K562 (cell line): ENCODE measurements around the gene DNAJB6.
A peak's percentile ranks its signal among the peaks of the same experiment; 100 is the strongest.

Experiments
- JUNB ChIP-seq: fragments of 450-650 bp; formaldehyde crosslinking; conservative IDR thresholded peaks from 2 replicates; pipeline ENCODE4 v1.4.0; 2020; ENCODE audit warnings: mild to moderate bottlenecking
- KAT7 ChIP-seq: sonication (generic); formaldehyde crosslinking; IDR thresholded peaks from 2 replicates; pipeline ENCODE4 v1.8.0; 2022; ENCODE audit warnings: missing genetic modification reagents, mild to moderate bottlenecking, borderline replicate concordance
- NFIC ChIP-seq: fragments of 450-650 bp; IDR thresholded peaks from 2 replicates; pipeline ENCODE4 v1.6.1; 2017; ENCODE audit warnings: mild to moderate bottlenecking, inconsistent platforms
- PHF20 ChIP-seq: fragments of 450-650 bp; IDR thresholded peaks from 2 replicates; pipeline ENCODE4 v1.6.1; 2018; ENCODE audit not compliant: partially characterized antibody
- POLR2AphosphoS5 ChIP-seq: IDR thresholded peaks from 2 replicates; pipeline ENCODE4 v1.6.1; 2011; ENCODE audit warnings: mild to moderate bottlenecking, low read depth, low read length, moderate library complexity; ENCODE audit not compliant: control insufficient read depth, insufficient read depth
- RAD21 ChIP-seq, 2 experiments: fragments of 250-450 bp in 1 of 2; fragments of 450-650 bp in 1 of 2; sonication (Bioruptor Pico) in 1 of 2; formaldehyde crosslinking in 1 of 2; IDR thresholded peaks in 1 of 2; conservative IDR thresholded peaks in 1 of 2; 2 replicates each; pipeline versions ENCODE4 v1.4.0 to v1.8.0; 2020 to 2022; ENCODE audit warnings: mild to moderate bottlenecking in 2 of 2, moderate library complexity in 1 of 2
- ZNF696 ChIP-seq: fragments of 250-450 bp; sonication (Bioruptor Pico); conservative IDR thresholded peaks from 2 replicates; pipeline ENCODE4 v1.4.0; 2020; ENCODE audit warnings: mild to moderate bottlenecking, moderate library complexity
- TF ChIP-seq, protein P1 (sequence below), 3 experiments: IDR thresholded peaks in 2 of 3; conservative IDR thresholded peaks in 1 of 3; 2 replicates each; pipeline ENCODE4 v1.5.1; 2011 to 2012; ENCODE audit warnings: low read length in 3 of 3, mild to moderate bottlenecking in 3 of 3, control low read depth in 2 of 3, improper control_type of control experiment in 1 of 3, inconsistent platforms in 1 of 3, low read depth in 1 of 3, mixed read lengths in 1 of 3, moderate library complexity in 1 of 3; ENCODE audit not compliant: insufficient read depth in 2 of 3

DNA sequence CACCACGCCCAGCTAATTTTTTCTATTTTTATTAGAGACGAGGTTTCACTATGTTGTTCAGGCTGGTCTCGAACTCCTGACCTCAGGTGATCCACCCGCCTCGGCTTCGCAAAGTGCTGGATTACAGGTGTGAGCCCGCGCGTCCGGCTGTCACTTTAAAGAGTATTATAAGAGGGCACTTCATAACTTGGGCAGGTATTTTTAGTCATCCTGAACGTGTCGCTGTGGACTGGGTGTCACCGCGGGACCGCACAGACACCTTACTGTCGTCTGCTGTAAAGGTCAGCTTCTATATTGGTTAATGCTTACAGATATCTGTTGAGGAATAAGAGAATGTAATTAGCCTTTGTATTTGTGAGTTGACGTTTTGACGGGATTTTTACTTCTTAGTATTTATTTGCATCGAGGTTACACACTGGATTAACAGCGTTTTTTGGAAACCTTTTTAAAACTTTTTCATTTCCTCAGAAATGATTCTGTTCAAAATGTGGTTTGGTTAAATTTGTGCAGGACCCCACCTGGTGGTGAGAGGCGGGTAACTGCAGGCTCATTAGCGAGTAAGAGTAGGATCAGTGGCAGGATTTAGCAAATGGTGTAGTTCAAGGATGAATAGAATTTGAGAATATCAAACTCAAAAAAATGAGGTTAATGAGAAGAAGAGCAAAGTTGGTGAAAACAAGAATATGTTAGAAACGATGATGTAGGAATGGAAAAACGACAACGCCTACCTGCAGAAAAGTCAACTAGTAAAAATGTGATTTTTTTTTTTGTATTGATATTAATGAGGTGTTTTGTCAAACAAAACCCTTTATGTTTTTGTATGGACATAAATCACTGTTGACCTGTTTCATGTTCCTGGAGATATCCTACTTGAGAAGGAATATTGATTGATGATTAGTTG is 3.2 kb downstream of the DNAJB6 start:
- TF ChIP-seq, protein P1, sequence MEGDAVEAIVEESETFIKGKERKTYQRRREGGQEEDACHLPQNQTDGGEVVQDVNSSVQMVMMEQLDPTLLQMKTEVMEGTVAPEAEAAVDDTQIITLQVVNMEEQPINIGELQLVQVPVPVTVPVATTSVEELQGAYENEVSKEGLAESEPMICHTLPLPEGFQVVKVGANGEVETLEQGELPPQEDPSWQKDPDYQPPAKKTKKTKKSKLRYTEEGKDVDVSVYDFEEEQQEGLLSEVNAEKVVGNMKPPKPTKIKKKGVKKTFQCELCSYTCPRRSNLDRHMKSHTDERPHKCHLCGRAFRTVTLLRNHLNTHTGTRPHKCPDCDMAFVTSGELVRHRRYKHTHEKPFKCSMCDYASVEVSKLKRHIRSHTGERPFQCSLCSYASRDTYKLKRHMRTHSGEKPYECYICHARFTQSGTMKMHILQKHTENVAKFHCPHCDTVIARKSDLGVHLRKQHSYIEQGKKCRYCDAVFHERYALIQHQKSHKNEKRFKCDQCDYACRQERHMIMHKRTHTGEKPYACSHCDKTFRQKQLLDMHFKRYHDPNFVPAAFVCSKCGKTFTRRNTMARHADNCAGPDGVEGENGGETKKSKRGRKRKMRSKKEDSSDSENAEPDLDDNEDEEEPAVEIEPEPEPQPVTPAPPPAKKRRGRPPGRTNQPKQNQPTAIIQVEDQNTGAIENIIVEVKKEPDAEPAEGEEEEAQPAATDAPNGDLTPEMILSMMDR (IDR thresholded peaks at IDR 0.05 in 2 of 3, conservative IDR thresholded peaks at IDR 0.05 in 1 of 3; ENCODE audit: insufficient read depth in 2 of 3, low read depth in 1 of 3, low read length in 3 of 3) = peak; percentile 84 to 98 (median 97)
- no peak for TF ChIP-seq POLR2AphosphoS5
- TF ChIP-seq KAT7 = no peak
- no peak for TF ChIP-seq PHF20
- peak; percentile 62 to 71 for TF ChIP-seq RAD21 (CRISPR knock-in tag; conservative IDR thresholded peaks at IDR 0.05 in 1 of 2, IDR thresholded peaks at IDR 0.05 in 1 of 2)
- TF ChIP-seq JUNB (CRISPR knock-in tag) = no peak
- TF ChIP-seq ZNF696 = no peak
- no peak for TF ChIP-seq NFIC
